Measurements from ENCODE around the gene SIM1. TPM values are rescaled to one million over a fixed set of nuclear protein-coding genes. Genes with fewer than 3 reads are reported as not detected.

SIM1 gene
- total RNA-seq, 1 donor from 2014 or later: not detected

DNA sequence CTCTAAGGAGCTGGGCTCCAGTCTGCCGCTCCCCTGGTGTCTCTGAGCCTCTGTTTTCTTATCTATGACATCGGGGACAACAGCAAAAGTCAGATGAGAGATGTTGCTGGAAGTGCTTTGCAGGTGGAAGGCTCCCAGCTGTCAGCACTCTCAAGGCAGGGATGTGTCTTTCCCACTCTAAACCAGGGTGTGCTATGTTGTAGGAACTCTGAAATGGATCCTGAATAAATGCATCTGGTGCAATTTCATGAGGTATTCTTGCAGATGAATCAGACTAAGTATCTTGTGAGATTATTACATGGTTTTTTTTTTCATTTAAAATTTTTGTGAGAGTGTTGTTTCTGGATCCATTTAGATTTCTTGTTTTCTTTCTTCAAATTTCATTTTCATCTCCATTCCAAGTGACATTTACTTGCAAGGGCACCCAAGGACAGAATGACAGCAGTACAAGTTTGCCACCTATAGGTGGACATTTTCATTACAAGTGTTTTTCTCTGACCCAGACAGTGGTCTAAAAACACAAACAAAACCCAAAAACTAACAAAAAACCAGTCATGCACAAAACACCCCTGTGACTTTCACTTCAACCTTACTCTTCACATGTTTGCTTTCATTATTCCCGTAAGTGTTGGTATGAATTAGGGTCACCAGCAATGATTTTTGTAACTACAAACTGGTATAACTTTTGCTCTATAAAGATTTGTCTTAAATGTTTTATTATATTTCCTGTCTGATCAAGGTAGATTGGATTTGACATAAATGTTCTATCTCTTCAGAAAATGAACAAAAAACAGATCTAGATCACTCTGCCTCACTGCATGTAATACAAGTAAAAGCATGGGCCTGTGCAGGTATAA is 14.7 kb upstream of the SIM1 start:
- Histone ChIP-seq H3K4me1 (no peaks in the 10 kb centered on the region), H3K9me3 (no peaks in the 10 kb centered on the region), H3K4me3 (no peak overlapping the region), H3K27ac (no peak overlapping the region), H3K27me3 (no peaks in the 10 kb centered on the region), H3K36me3 (no peaks in the 10 kb centered on the region)
- no peak for DNase-seq (ENCODE audit: low spot score in 2 of 2)
- TF ChIP-seq, protein P1, sequence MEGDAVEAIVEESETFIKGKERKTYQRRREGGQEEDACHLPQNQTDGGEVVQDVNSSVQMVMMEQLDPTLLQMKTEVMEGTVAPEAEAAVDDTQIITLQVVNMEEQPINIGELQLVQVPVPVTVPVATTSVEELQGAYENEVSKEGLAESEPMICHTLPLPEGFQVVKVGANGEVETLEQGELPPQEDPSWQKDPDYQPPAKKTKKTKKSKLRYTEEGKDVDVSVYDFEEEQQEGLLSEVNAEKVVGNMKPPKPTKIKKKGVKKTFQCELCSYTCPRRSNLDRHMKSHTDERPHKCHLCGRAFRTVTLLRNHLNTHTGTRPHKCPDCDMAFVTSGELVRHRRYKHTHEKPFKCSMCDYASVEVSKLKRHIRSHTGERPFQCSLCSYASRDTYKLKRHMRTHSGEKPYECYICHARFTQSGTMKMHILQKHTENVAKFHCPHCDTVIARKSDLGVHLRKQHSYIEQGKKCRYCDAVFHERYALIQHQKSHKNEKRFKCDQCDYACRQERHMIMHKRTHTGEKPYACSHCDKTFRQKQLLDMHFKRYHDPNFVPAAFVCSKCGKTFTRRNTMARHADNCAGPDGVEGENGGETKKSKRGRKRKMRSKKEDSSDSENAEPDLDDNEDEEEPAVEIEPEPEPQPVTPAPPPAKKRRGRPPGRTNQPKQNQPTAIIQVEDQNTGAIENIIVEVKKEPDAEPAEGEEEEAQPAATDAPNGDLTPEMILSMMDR (IDR thresholded peaks at IDR 0.05): peak; percentile 38 to 71 (median 57)
- intact Hi-C loops (cut with DNase I): loop anchor here (1.0 to 10.0 kb wide), 3 partner anchors 185 to 477 kb away; no protein-coding TSS in a partner anchor

- H3K27me3 ChIP-seq: no peaks in the 10 kb centered on the region
- H3K4me3 ChIP-seq: no peak overlapping the region
- no peaks in the 10 kb centered on the region for H3K4me1 ChIP-seq
- H3K36me3 ChIP-seq: no peaks in the 10 kb centered on the region
- no peak for DNase-seq (ENCODE audit: low spot score in 2 of 2)
- TF ChIP-seq, protein P1 (IDR thresholded peaks at IDR 0.05): no peak
- H3K9me3 ChIP-seq: no peaks in the 10 kb centered on the region
- H3K27ac ChIP-seq: no peak overlapping the region
- intact Hi-C loops (cut with DNase I): loop anchor here (10.0 kb wide), 1 partner anchor 189 kb away; no protein-coding TSS in a partner anchor
Observed at GRCh38 chr6:100475554-100476320, 11.0 kb upstream of the SIM1 start.

DNA sequence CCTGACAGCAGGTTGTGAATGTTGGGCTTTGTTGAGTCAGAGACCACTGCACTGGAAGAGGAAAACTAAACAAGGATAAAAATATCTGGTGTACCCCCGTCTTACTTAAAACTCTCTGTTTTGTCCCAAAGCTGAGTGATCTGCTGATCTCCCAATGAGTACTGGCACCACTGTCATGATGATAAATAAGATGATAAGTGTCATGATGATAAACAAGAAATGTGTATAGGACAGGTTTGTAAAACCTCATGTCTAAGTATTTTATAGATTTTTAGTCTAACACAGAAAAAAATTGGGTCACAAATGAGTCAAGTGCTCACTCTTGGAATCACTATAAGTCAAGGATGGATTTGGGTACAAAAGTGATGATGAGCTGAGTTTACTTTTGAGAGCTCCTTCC is 8.5 kb upstream of the SIM1 start:
- H3K4me1 ChIP-seq: no peaks in the 10 kb centered on the region
- TF ChIP-seq, protein P1 (IDR thresholded peaks at IDR 0.05): no peak
- no peak overlapping the region for H3K4me3 ChIP-seq
- intact Hi-C loops (cut with DNase I): loop anchor here (10.0 kb wide), 1 partner anchor 192 kb away; no protein-coding TSS in a partner anchor
- H3K9me3 ChIP-seq: no peaks in the 10 kb centered on the region
- no peak for DNase-seq (ENCODE audit: low spot score in 2 of 2)
- no peaks in the 10 kb centered on the region for H3K36me3 ChIP-seq
- peaks cover 6% of the 10 kb centered on the region for H3K27me3 ChIP-seq
- no peak overlapping the region for H3K27ac ChIP-seq

- Histone ChIP-seq H3K36me3 (no peaks in the 10 kb centered on the region), H3K4me3 (no peak overlapping the region), H3K9me3 (no peaks in the 10 kb centered on the region), H3K27ac (no peak overlapping the region), H3K4me1 (no peaks in the 10 kb centered on the region), H3K27me3 (peaks cover 11% of the 10 kb centered on the region)
- TF ChIP-seq, protein P1 (IDR thresholded peaks at IDR 0.05): no peak
- no peak for DNase-seq (ENCODE audit: low spot score in 2 of 2)
- intact Hi-C loops (cut with DNase I): loop anchor here (10.0 kb wide), 1 partner anchor 192 kb away; no protein-coding TSS in a partner anchor
Observed at GRCh38 chr6:100472674-100473073, 8.0 kb upstream of the SIM1 start.

DNA sequence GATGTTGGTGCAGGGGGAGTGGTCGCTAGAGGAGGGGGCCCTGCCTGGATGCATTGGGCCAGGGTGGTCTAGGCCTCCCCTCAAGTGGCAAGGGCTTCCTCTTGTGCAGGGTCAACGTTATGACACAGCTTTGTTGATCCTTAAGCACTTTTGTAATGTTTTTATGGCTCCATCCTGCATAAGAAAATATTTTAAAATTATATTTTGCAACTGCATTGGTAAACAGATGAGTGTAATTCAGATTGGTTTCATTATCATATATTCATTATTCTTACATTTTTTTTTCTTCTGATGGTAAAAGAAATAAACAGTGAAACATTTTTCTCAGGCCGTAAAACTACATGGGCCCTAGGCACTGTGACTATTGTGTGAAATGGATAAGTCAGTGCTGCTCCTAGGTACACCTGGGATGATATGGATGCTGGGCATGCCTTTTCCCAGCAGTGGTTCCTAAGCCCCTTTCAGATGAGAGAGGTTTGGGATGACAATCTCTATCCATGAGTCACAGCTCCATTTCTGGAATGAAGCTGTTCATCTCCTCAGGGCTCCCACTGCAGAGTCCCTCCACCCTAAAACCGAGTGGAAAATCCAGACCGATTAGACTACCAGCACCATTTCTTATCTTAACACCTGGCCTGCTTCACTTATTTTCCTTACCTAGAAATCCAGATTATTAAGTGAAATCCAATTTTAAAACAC is 5.8 kb upstream of the SIM1 start:
- Histone ChIP-seq H3K36me3 (no peaks in the 10 kb centered on the region), H3K4me1 (no peaks in the 10 kb centered on the region), H3K9me3 (no peaks in the 10 kb centered on the region), H3K27me3 (peaks cover 23% of the 10 kb centered on the region), H3K4me3 (no peak overlapping the region), H3K27ac (no peak overlapping the region)
- intact Hi-C loops (cut with DNase I): loop anchor here (10.0 kb wide), 1 partner anchor 194 kb away; no protein-coding TSS in a partner anchor
- DNase-seq (ENCODE audit: low spot score in 2 of 2): no peak
- TF ChIP-seq, protein P1 (IDR thresholded peaks at IDR 0.05): no peak
